GM23338 (cell line): Measurements from ENCODE around the gene KCNJ3.

Experiments used
- CREB1 ChIP-seq: fragments of 250-450 bp; sonication (Bioruptor Pico); IDR thresholded peaks from 2 replicates; pipeline ENCODE4 v1.5.0; 2020; ENCODE audit warnings: low read depth, mild to moderate bottlenecking, moderate library complexity
- CTCF ChIP-seq, 2 experiments: fragments of 200-600 bp in 1 of 2; sonication (generic) in 1 of 2; conservative IDR thresholded peaks; 2 replicates each; pipeline versions ENCODE4 v1.5.1 to v1.6.1; 2016 to 2017; ENCODE audit warnings: antibody characterized with exemption in 2 of 2, low read depth in 2 of 2, mild to moderate bottlenecking in 2 of 2, moderate library complexity in 1 of 2
- EZH2 ChIP-seq: fragments of 200-600 bp; sonication (generic); IDR thresholded peaks from one replicate; pipeline ENCODE4 v1.8.0; 2017; ENCODE audit warnings: antibody characterized with exemption, mild to moderate bottlenecking, low read depth; ENCODE audit not compliant: unreplicated experiment
- EZH2phosphoT487 ChIP-seq: fragments of 200-600 bp; sonication (generic); IDR thresholded peaks from one replicate; pipeline ENCODE4 v1.8.1; 2018; ENCODE audit warnings: antibody characterized with exemption; ENCODE audit not compliant: unreplicated experiment
- JUNB ChIP-seq: IDR thresholded peaks from one replicate; pipeline ENCODE4 v1.6.1; 2016; ENCODE audit warnings: antibody characterized with exemption; ENCODE audit not compliant: unreplicated experiment
- NANOG ChIP-seq: IDR thresholded peaks from 2 replicates; pipeline ENCODE4 v1.6.1; 2016; ENCODE audit warnings: antibody characterized with exemption, borderline replicate concordance
- POLR2AphosphoS5 ChIP-seq: IDR thresholded peaks from 2 replicates; pipeline ENCODE4 v1.6.1; 2016; ENCODE audit warnings: antibody characterized with exemption, low read depth
- REST ChIP-seq: IDR thresholded peaks from one replicate; pipeline ENCODE4 v1.6.1; 2018; ENCODE audit warnings: antibody characterized with exemption; ENCODE audit not compliant: unreplicated experiment
- STAT1 ChIP-seq: IDR thresholded peaks from one replicate; pipeline ENCODE4 v1.6.1; 2016; ENCODE audit warnings: antibody characterized with exemption; ENCODE audit not compliant: unreplicated experiment
- ZNF114 ChIP-seq: fragments of 250-450 bp; sonication (Bioruptor Pico); IDR thresholded peaks from 2 replicates; pipeline ENCODE4 v1.5.0; 2020; ENCODE audit warnings: mild to moderate bottlenecking, moderate library complexity
- ZNF331 ChIP-seq: fragments of 250-450 bp; sonication (Bioruptor Pico); IDR thresholded peaks from 2 replicates; pipeline ENCODE4 v1.5.0; 2020; ENCODE audit warnings: low read depth, mild to moderate bottlenecking, moderate library complexity
- ZNF462 ChIP-seq: fragments of 250-450 bp; sonication (Bioruptor Pico); IDR thresholded peaks from 2 replicates; pipeline ENCODE4 v1.5.0; 2020; ENCODE audit warnings: mild to moderate bottlenecking, moderate library complexity

- TF ChIP-seq CTCF (conservative IDR thresholded peaks at IDR 0.05; ENCODE audit: low read depth in 2 of 2) (no peak), EZH2 (no peak), EZH2phosphoT487 (no peak), CREB1 (CRISPR knock-in tag) (no peak), NANOG (no peak), STAT1 (no peak), REST (no peak), JUNB (no peak), POLR2AphosphoS5 (no peak), ZNF114 (CRISPR knock-in tag) (no peak), ZNF331 (CRISPR knock-in tag) (no peak), ZNF462 (no peak)
Measured at GRCh38 chr2:154875999-154876398, 177.5 kb downstream of the KCNJ3 start.
